Measurements from ENCODE around the gene TRIB2.

DNA sequence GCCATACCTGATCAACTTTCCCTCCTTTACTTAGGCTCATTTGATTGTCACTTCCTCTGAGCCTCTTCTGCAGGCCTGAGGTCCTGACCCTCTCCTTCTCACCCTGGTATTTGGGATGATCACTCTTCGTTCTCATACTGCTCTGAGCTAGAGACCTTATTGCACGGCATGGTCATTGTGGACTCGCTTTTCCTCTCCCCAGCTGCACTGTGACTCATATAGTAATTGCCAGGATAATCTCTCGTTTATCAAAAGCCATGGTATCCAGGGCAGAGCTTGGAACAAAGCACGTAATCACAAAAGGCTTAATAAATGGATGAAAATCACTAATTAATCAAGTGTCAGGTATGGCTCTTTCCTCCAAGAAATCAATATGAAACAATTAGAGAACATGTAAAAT, 40.9 kb upstream of the TRIB2 start:
- TF ChIP-seq CTCF (IDR thresholded peaks at IDR 0.05) (no peak), EP300 (IDR thresholded peaks at IDR 0.05) (no peak), POLR2A (IDR thresholded peaks at IDR 0.05) (no peak)
